Measurements from ENCODE around the gene PSORS1C1.

PSORS1C1 gene

GRCh38 chr6:31126396-31127175 lies 12.0 kb downstream of the PSORS1C1 start:
- ATAC-seq (replicated peaks) (no peak), DNase-seq (no peak)
- no peak overlapping the region for H3K27ac Mint-ChIP-seq
- H3K4me1 Mint-ChIP-seq, result peaks cover 11 to 14% of the 10 kb centered on the region in 2 donors
- no peak overlapping the region for H3K4me3 Mint-ChIP-seq
- no peaks in the 10 kb centered on the region for H3K36me3 Mint-ChIP-seq
- peaks cover 27 to 28% of the 10 kb centered on the region in 2 donors for H3K27me3 Mint-ChIP-seq
- H3K9me3 Mint-ChIP-seq, result no peaks in the 10 kb centered on the region

GRCh38 chr6:31128093-31128676 lies 13.6 kb downstream of the PSORS1C1 start:
- ATAC-seq (replicated peaks), result peak; percentile 70 to 81
- Mint-ChIP-seq H3K27me3 (peaks cover 23 to 24% of the 10 kb centered on the region in 2 donors), H3K27ac (no peak overlapping the region), H3K4me3 (no peak overlapping the region), H3K4me1 (peaks cover 7 to 14% of the 10 kb centered on the region in 2 donors), H3K36me3 (no peaks in the 10 kb centered on the region), H3K9me3 (no peaks in the 10 kb centered on the region)
- DNase-seq, result peak; percentile 45

- Mint-ChIP-seq H3K9me3 (no peaks in the 10 kb centered on the region), H3K4me1 (peaks cover 6 to 14% of the 10 kb centered on the region in 2 donors), H3K36me3 (no peaks in the 10 kb centered on the region), H3K27ac (no peak overlapping the region), H3K4me3 (no peak overlapping the region), H3K27me3 (peaks cover 19 to 24% of the 10 kb centered on the region in 2 donors)
- DNase-seq, result no peak
- ATAC-seq (replicated peaks), result no peak
Measured at GRCh38 chr6:31129130-31129529, 14.5 kb downstream of the PSORS1C1 start.

- ATAC-seq (replicated peaks), result no peak
- H3K4me3 Mint-ChIP-seq, result no peak overlapping the region
- no peaks in the 10 kb centered on the region for H3K36me3 Mint-ChIP-seq
- H3K9me3 Mint-ChIP-seq, result no peaks in the 10 kb centered on the region
- H3K27ac Mint-ChIP-seq, result no peak overlapping the region
- H3K27me3 Mint-ChIP-seq, result peaks cover 19 to 24% of the 10 kb centered on the region in 2 donors
- no peak for DNase-seq
- H3K4me1 Mint-ChIP-seq, result peaks cover 6% of the 10 kb centered on the region in 2 donors
Measured at GRCh38 chr6:31130751-31131150, 16.2 kb downstream of the PSORS1C1 start.

GRCh38 chr6:31131595-31131994 lies 17.0 kb downstream of the PSORS1C1 start:
- no peak overlapping the region for H3K27ac Mint-ChIP-seq
- H3K9me3 Mint-ChIP-seq, result no peaks in the 10 kb centered on the region
- H3K4me3 Mint-ChIP-seq, result no peak overlapping the region
- peaks cover 17 to 19% of the 10 kb centered on the region in 2 donors for H3K27me3 Mint-ChIP-seq
- H3K4me1 Mint-ChIP-seq, result peaks cover 6% of the 10 kb centered on the region in 2 donors
- ATAC-seq (replicated peaks) (no peak), DNase-seq (no peak)
- H3K36me3 Mint-ChIP-seq, result no peaks in the 10 kb centered on the region

- Mint-ChIP-seq H3K36me3 (no peaks in the 10 kb centered on the region), H3K27ac (no peak overlapping the region), H3K4me3 (no peak overlapping the region), H3K27me3 (peaks cover 17 to 23% of the 10 kb centered on the region in 2 donors), H3K9me3 (no peaks in the 10 kb centered on the region), H3K4me1 (peaks cover 8 to 11% of the 10 kb centered on the region in 2 donors)
- no peak for DNase-seq
- no peak for ATAC-seq (replicated peaks)
Measured at GRCh38 chr6:31132806-31133205, 18.2 kb downstream of the PSORS1C1 start.

GRCh38 chr6:31135710-31136109 lies 21.1 kb downstream of the PSORS1C1 start:
- ATAC-seq (replicated peaks), result no peak
- H3K36me3 Mint-ChIP-seq, result no peaks in the 10 kb centered on the region
- peaks cover 5% of the 10 kb centered on the region in 2 donors for H3K27me3 Mint-ChIP-seq
- no peak for DNase-seq
- peaks cover 5 to 7% of the 10 kb centered on the region in 2 donors for H3K4me1 Mint-ChIP-seq
- H3K27ac Mint-ChIP-seq, result no peak overlapping the region
- no peak overlapping the region for H3K4me3 Mint-ChIP-seq
- H3K9me3 Mint-ChIP-seq, result no peaks in the 10 kb centered on the region

- Mint-ChIP-seq H3K27ac (no peak within 1 kb of the TSS), H3K9me3 (no peaks in the 10 kb centered on the region), H3K4me3 (peak within 1 kb of the TSS in 1 of 2 donors; percentile 11), H3K4me1 (peaks cover 5 to 7% of the 10 kb centered on the region in 2 donors), H3K36me3 (peaks cover 5 to 12% of the 10 kb centered on the region in 2 donors), H3K27me3 (peaks cover 5% of the 10 kb centered on the region in 2 donors)
- DNase-seq, result no peak
- no peak for ATAC-seq (replicated peaks)
Measured at GRCh38 chr6:31138982-31139381, 24.4 kb downstream of the PSORS1C1 start, which contains the start of gene PSORS1C2. TSS of gene PSORS1C2 (minus strand) at chr6:31139066. CDS start at chr6:31139026, 40 bp downstream.

GRCh38 chr6:31139599-31139998 lies 25.0 kb downstream of the PSORS1C1 start:
- H3K4me3 Mint-ChIP-seq, result no peak overlapping the region
- DNase-seq, result no peak
- peaks cover 5 to 7% of the 10 kb centered on the region in 2 donors for H3K4me1 Mint-ChIP-seq
- no peak overlapping the region for H3K27ac Mint-ChIP-seq
- H3K36me3 Mint-ChIP-seq, result peaks cover 6 to 15% of the 10 kb centered on the region in 2 donors
- no peaks in the 10 kb centered on the region for H3K9me3 Mint-ChIP-seq
- H3K27me3 Mint-ChIP-seq, result peaks cover 5% of the 10 kb centered on the region in 2 donors
- ATAC-seq (replicated peaks), result no peak

GRCh38 chr6:31140643-31141042 lies 26.0 kb downstream of the PSORS1C1 start:
- DNase-seq (no peak), ATAC-seq (replicated peaks) (no peak)
- H3K27ac Mint-ChIP-seq, result no peak overlapping the region

GRCh38 chr6:31142361-31142761 lies 27.8 kb downstream of the PSORS1C1 start:
- H3K36me3 Mint-ChIP-seq, result peaks cover 21 to 36% of the 10 kb centered on the region in 2 donors
- H3K27me3 Mint-ChIP-seq, result peaks cover 4% of the 10 kb centered on the region in 2 donors
- ATAC-seq (replicated peaks) (no peak), DNase-seq (no peak)
- H3K4me1 Mint-ChIP-seq, result peaks cover 5 to 6% of the 10 kb centered on the region in 2 donors
- H3K27ac Mint-ChIP-seq, result no peak overlapping the region
- no peaks in the 10 kb centered on the region for H3K9me3 Mint-ChIP-seq
- no peak overlapping the region for H3K4me3 Mint-ChIP-seq

More at GRCh38 chr6:31140643-31141042, 26.0 kb downstream of the PSORS1C1 start:
- peaks cover 5 to 7% of the 10 kb centered on the region in 2 donors for H3K4me1 Mint-ChIP-seq
- peaks cover 5% of the 10 kb centered on the region in 2 donors for H3K27me3 Mint-ChIP-seq
- peaks cover 17 to 26% of the 10 kb centered on the region in 2 donors for H3K36me3 Mint-ChIP-seq
- no peak overlapping the region for H3K4me3 Mint-ChIP-seq
- no peaks in the 10 kb centered on the region for H3K9me3 Mint-ChIP-seq

- peaks cover 21 to 36% of the 10 kb centered on the region in 2 donors for H3K36me3 Mint-ChIP-seq
- ATAC-seq (replicated peaks) (no peak), DNase-seq (no peak)
- no peaks in the 10 kb centered on the region for H3K9me3 Mint-ChIP-seq
- peaks cover 3 to 6% of the 10 kb centered on the region in 2 donors for H3K4me1 Mint-ChIP-seq
- no peaks in the 10 kb centered on the region for H3K27me3 Mint-ChIP-seq
- H3K27ac Mint-ChIP-seq, result no peak overlapping the region
- H3K4me3 Mint-ChIP-seq, result no peak overlapping the region
Measured at GRCh38 chr6:31143148-31143547, 28.5 kb downstream of the PSORS1C1 start.

- Mint-ChIP-seq H3K4me1 (peaks cover 5 to 9% of the 10 kb centered on the region in 2 donors), H3K4me3 (no peak overlapping the region), H3K9me3 (no peaks in the 10 kb centered on the region), H3K36me3 (peaks cover 26 to 41% of the 10 kb centered on the region in 2 donors), H3K27ac (no peak overlapping the region), H3K27me3 (no peaks in the 10 kb centered on the region)
- ATAC-seq (replicated peaks) (no peak), DNase-seq (no peak)
Measured at GRCh38 chr6:31144296-31144969, 29.8 kb downstream of the PSORS1C1 start.

GRCh38 chr6:31144970-31145340 lies 30.4 kb downstream of the PSORS1C1 start:
- H3K9me3 Mint-ChIP-seq, result no peaks in the 10 kb centered on the region
- no peak overlapping the region for H3K4me3 Mint-ChIP-seq
- DNase-seq, result no peak
- no peak overlapping the region for H3K27ac Mint-ChIP-seq
- H3K36me3 Mint-ChIP-seq, result peaks cover 26 to 45% of the 10 kb centered on the region in 2 donors
- peaks cover 5 to 9% of the 10 kb centered on the region in 2 donors for H3K4me1 Mint-ChIP-seq
- no peaks in the 10 kb centered on the region for H3K27me3 Mint-ChIP-seq
- no peak for ATAC-seq (replicated peaks)
